H1 (cell line): Measurements from ENCODE around the gene HABP2. TPM values are rescaled to one million over a fixed set of nuclear protein-coding genes. Genes with fewer than 3 reads are reported as not detected.

Source experiments
- CTCF ChIA-PET: fragments of 300-600 bp; sonication (Branson Sonifier 250); formaldehyde crosslinking; loops from one replicate; lab custom pipeline; 2021; ENCODE audit not compliant: partially characterized antibody; lab: Charles Lee
- POLR2A ChIA-PET: fragments of 300-600 bp; sonication (Branson Sonifier 250); formaldehyde crosslinking; loops from one replicate; lab custom pipeline; 2021; ENCODE audit warnings: inconsistent platforms; ENCODE audit not compliant: partially characterized antibody; lab: Charles Lee
- DNase-seq, 2 experiments: peaks; one replicate each; pipeline versions ENCODE4 v3.0.0 to v3.0.0-alpha.2; 2010 to 2022; ENCODE audit warnings: low spot score in 2 of 2, low read depth in 1 of 2, mixed read lengths in 1 of 2
- FAIRE-seq: peaks from 2 replicates; lab custom pipeline; 2011; peaks lifted over from hg19 to GRCh38; lab: Jason Lieb, UNC
- H2AFZ ChIP-seq: 2 replicates; pipeline ENCODE4 v1.8.1; 2012; ENCODE audit warnings: low read length, inconsistent platforms
- H2AK5ac ChIP-seq: 2 replicates; pipeline ENCODE4 v1.6.1; 2013; ENCODE audit warnings: low read depth, low read length
- H2BK120ac ChIP-seq: replicated peaks from 2 replicates; pipeline ENCODE3; 2013; ENCODE audit warnings: low read depth, low read length, inconsistent platforms
- H2BK12ac ChIP-seq: 2 replicates; pipeline ENCODE4 v1.6.1; 2013; ENCODE audit warnings: low read depth, low read length
- H2BK15ac ChIP-seq: 2 replicates; pipeline ENCODE4 v1.6.1; 2013; ENCODE audit warnings: low read length
- H2BK20ac ChIP-seq: 2 replicates; pipeline ENCODE4 v1.6.1; 2013; ENCODE audit warnings: low read length
- H2BK5ac ChIP-seq: 2 replicates; pipeline ENCODE4 v1.6.1; 2013; ENCODE audit warnings: low read depth, low read length
- H3K14ac ChIP-seq: 2 replicates; pipeline ENCODE4 v1.6.1; 2013; ENCODE audit warnings: inconsistent platforms; ENCODE audit not compliant: insufficient read length
- H3K18ac ChIP-seq: 2 replicates; pipeline ENCODE4 v1.6.1; 2013; ENCODE audit warnings: low read length; ENCODE audit errors: extremely low read depth
- H3K23ac ChIP-seq: 2 replicates; pipeline ENCODE4 v1.6.1; 2013; ENCODE audit warnings: inconsistent platforms; ENCODE audit not compliant: insufficient read length
- H3K23me2 ChIP-seq: 2 replicates; pipeline ENCODE4 v1.6.1; 2013; ENCODE audit warnings: low read depth, low read length
- H3K27ac ChIP-seq: 2 replicates; pipeline ENCODE4 v1.6.1; 2011; ENCODE audit warnings: low read depth, low read length, inconsistent platforms
- H3K27me3 ChIP-seq, 4 experiments: replicated peaks in 1 of 4; 1 replicate in 1 of 4; 2 replicates in 3 of 4; pipeline versions ENCODE4 v1.6.1 to v1.8.1; 2011 to 2013; ENCODE audit warnings: low read length in 3 of 4, mild to moderate bottlenecking in 3 of 4, inconsistent platforms in 2 of 4, mixed read lengths in 2 of 4, moderate library complexity in 1 of 4; ENCODE audit not compliant: control insufficient read depth in 3 of 4, insufficient read depth in 3 of 4; ENCODE audit errors: extremely low read depth in 1 of 4
- H3K36me3 ChIP-seq, 4 experiments: 2 replicates each; pipeline versions ENCODE4 v1.6.1 to v1.8.1; 2011 to 2013; ENCODE audit warnings: mild to moderate bottlenecking in 4 of 4, low read length in 3 of 4, moderate library complexity in 2 of 4, control low read depth in 1 of 4, inconsistent platforms in 1 of 4; ENCODE audit not compliant: insufficient read depth in 4 of 4, control insufficient read depth in 2 of 4
- H3K4ac ChIP-seq: replicated peaks from 2 replicates; pipeline ENCODE3; 2013; ENCODE audit warnings: low read length, low read depth, mixed read lengths, inconsistent platforms; ENCODE audit not compliant: insufficient read length
- H3K4me1 ChIP-seq, 4 experiments: replicated peaks in 1 of 4; 1 replicate in 1 of 4; 2 replicates in 3 of 4; pipeline versions ENCODE4 v1.6.1 to v1.8.1; 2011 to 2013; ENCODE audit warnings: low read length in 3 of 4, inconsistent platforms in 2 of 4, mixed read lengths in 1 of 4; ENCODE audit not compliant: insufficient read depth in 4 of 4, control insufficient read depth in 3 of 4
- H3K4me2 ChIP-seq, 2 experiments: 2 replicates each; pipeline versions ENCODE4 v1.6.1 to v1.8.1; 2011 to 2013; ENCODE audit warnings: low read depth in 2 of 2, low read length in 2 of 2, control low read depth in 1 of 2, inconsistent platforms in 1 of 2, mild to moderate bottlenecking in 1 of 2; ENCODE audit not compliant: insufficient read depth in 1 of 2
- H3K4me3 ChIP-seq, 4 experiments: fragments of 200-600, 300-600 bp in 1 of 4; sonication (generic), shearing (Covaris generic), sonication (Bioruptor Twin) in 1 of 4; 2 replicates each; pipeline versions ENCODE4 v1.5.1 to v1.8.1; 2011 to 2016; ENCODE audit warnings: low read length in 4 of 4, low read depth in 3 of 4, control low read depth in 2 of 4, inconsistent platforms in 2 of 4, mild to moderate bottlenecking in 2 of 4, mixed read lengths in 1 of 4, moderate library complexity in 1 of 4; ENCODE audit not compliant: insufficient read depth in 2 of 4; ENCODE audit errors: extremely low read depth in 1 of 4
- H3K56ac ChIP-seq: replicated peaks from 2 replicates; pipeline ENCODE3; 2013; ENCODE audit warnings: low read depth, mild to moderate bottlenecking, mixed read lengths, low read length, inconsistent platforms; ENCODE audit not compliant: insufficient read length
- H3K79me1 ChIP-seq: 2 replicates; pipeline ENCODE4 v1.6.1; 2013; ENCODE audit warnings: low read depth, low read length, control low read depth
- H3K79me2 ChIP-seq, 2 experiments: 2 replicates each; pipeline versions ENCODE4 v1.6.1 to v1.8.1; 2012 to 2013; ENCODE audit warnings: low read length in 2 of 2, mild to moderate bottlenecking in 2 of 2, inconsistent platforms in 1 of 2; ENCODE audit not compliant: insufficient read depth in 2 of 2, control insufficient read depth in 1 of 2
- H3K9ac ChIP-seq, 4 experiments: replicated peaks in 1 of 4; 1 replicate in 1 of 4; 2 replicates in 3 of 4; pipeline versions ENCODE4 v1.6.1 to v1.8.1; 2011 to 2013; ENCODE audit warnings: low read depth in 3 of 4, low read length in 3 of 4, control low read depth in 2 of 4, mild to moderate bottlenecking in 2 of 4, moderate library complexity in 2 of 4, inconsistent platforms in 1 of 4; ENCODE audit errors: extremely low read depth in 1 of 4
- H3K9me3 ChIP-seq, 2 experiments: 2 replicates each; pipeline versions ENCODE4 v1.6.1 to v1.8.1; 2012 to 2013; ENCODE audit warnings: mild to moderate bottlenecking in 2 of 2, moderate library complexity in 2 of 2, control low read depth in 1 of 2, inconsistent platforms in 1 of 2, low read depth in 1 of 2, low read length in 1 of 2, mixed read lengths in 1 of 2; ENCODE audit not compliant: insufficient read depth in 2 of 2
- H4K20me1 ChIP-seq, 2 experiments: replicated peaks in 1 of 2; 2 replicates each; pipeline versions ENCODE3 to v1.8.1; 2011 to 2013; ENCODE audit warnings: inconsistent platforms in 2 of 2, low read length in 2 of 2, mild to moderate bottlenecking in 1 of 2; ENCODE audit not compliant: insufficient read depth in 2 of 2, control insufficient read depth in 1 of 2
- H4K5ac ChIP-seq: 2 replicates; pipeline ENCODE4 v1.6.1; 2013; ENCODE audit warnings: low read length, low read depth, mixed read lengths, inconsistent platforms; ENCODE audit not compliant: insufficient read length
- H4K8ac ChIP-seq: 2 replicates; pipeline ENCODE4 v1.8.0; 2013; ENCODE audit warnings: mild to moderate bottlenecking, moderate library complexity, low read length, inconsistent platforms; ENCODE audit not compliant: insufficient read depth; ENCODE audit errors: extremely low read depth
- H4K91ac ChIP-seq: replicated peaks from 2 replicates; pipeline ENCODE3; 2013; ENCODE audit warnings: low read length, mixed read lengths, inconsistent platforms; ENCODE audit not compliant: insufficient read length
- ATF2 ChIP-seq: IDR thresholded peaks from 2 replicates; pipeline ENCODE4 v1.6.1; 2012; ENCODE audit warnings: low read length, inconsistent platforms
- CTCF ChIP-seq, 3 experiments: IDR thresholded peaks; 1 replicate in 2 of 3; 2 replicates in 1 of 3; pipeline versions ENCODE4 v1.5.1 to v1.6.1; 2011; ENCODE audit warnings: low read length in 3 of 3, mild to moderate bottlenecking in 3 of 3, inconsistent platforms in 2 of 3, low read depth in 1 of 3, moderate library complexity in 1 of 3; ENCODE audit not compliant: insufficient read depth in 1 of 3; ENCODE audit errors: control extremely low read depth in 1 of 3
- EZH2 ChIP-seq: fragments of 200-600 bp; sonication (generic); IDR thresholded peaks from 2 replicates; pipeline ENCODE4 v1.7.1; 2012; ENCODE audit warnings: low read depth, mild to moderate bottlenecking, moderate library complexity, low read length, inconsistent platforms; ENCODE audit not compliant: severe bottlenecking
- GABPA ChIP-seq: IDR thresholded peaks from 2 replicates; pipeline ENCODE4 v1.6.1; 2011; ENCODE audit warnings: mild to moderate bottlenecking, low read length, moderate library complexity, borderline replicate concordance; ENCODE audit not compliant: insufficient read depth
- JUND ChIP-seq: IDR thresholded peaks from 2 replicates; pipeline ENCODE4 v1.6.1; 2011; ENCODE audit warnings: mild to moderate bottlenecking, improper control_type of control experiment, low read length
- MAX ChIP-seq: IDR thresholded peaks from 2 replicates; pipeline ENCODE4 v1.6.1; 2012; ENCODE audit warnings: inconsistent platforms
- RNF2 ChIP-seq: fragments of 200-900, 300-1000 bp; sonication (generic); IDR thresholded peaks from 2 replicates; pipeline ENCODE4 v1.7.1; 2016; ENCODE audit warnings: borderline replicate concordance, low read depth, mild to moderate bottlenecking, antibody characterized with exemption, low read length; ENCODE audit not compliant: poor library complexity, severe bottlenecking; ENCODE audit errors: missing control alignments
- SRF ChIP-seq: IDR thresholded peaks from 2 replicates; pipeline ENCODE4 v1.6.1; 2011; ENCODE audit warnings: mild to moderate bottlenecking, low read depth, low read length, moderate library complexity
- WGBS, 2 experiments: shearing (Covaris generic) in 1 of 2; methylation state at CpG; one replicate each; pipeline versions ENCODE4 v1.1.6 to v1.1.7; 2013 to 2015; ENCODE audit warnings: low lambda C conversion rate in 2 of 2, mixed read lengths in 2 of 2, inconsistent platforms in 1 of 2, low coverage in 1 of 2, missing lambda C conversion rate in 1 of 2; ENCODE audit not compliant: insufficient replicate concordance in 2 of 2, insufficient coverage in 1 of 2, insufficient read length in 1 of 2; ENCODE audit errors: extremely low coverage in 1 of 2, missing lambda C conversion rate in 1 of 2; 5-methylcytosine and 5-hydroxymethylcytosine counted together
- polyA plus RNA-seq, 7 experiments: library from polyadenylated mRNA; depleted of rRNA in 3 of 7; stranded (reverse) in 5 of 7; unstranded in 2 of 7; fragments of >200 nt in 5 of 7; fragments of 200-250 nt in 2 of 7; gene quantifications; 1 replicate in 5 of 7; 2 replicates in 1 of 7; 4 replicates in 1 of 7; pipeline versions ENCODE4 v1.2.1 to v1.2.3, GENCODE V29; 2011 to 2013; ENCODE audit warnings: missing spikeins in 2 of 7, mixed read lengths in 2 of 7
- total RNA-seq: library from RNA; stranded (reverse); fragmentation: NEBNext Ultra II Directional; extraction: Animal tissue kit (Norgen Biotek cat#: 25700); gene quantifications from 2 replicates; pipeline ENCODE4 v1.2.1, GENCODE V29; 2021

Gene HABP2
- total and polyA plus RNA-seq, 2 of the 8 experiments (the other 6 are each of a cell fraction or from before 2014, with no cell fraction given) = not detected

- Histone ChIP-seq H2AK5ac (no peak overlapping the region), H3K4me3 (no peak overlapping the region), H4K8ac (no peak overlapping the region), H4K5ac (no peak overlapping the region), H4K20me1 (no peaks in the 10 kb centered on the region), H2AFZ (no peak overlapping the region), H3K27me3 (peaks cover 0 to 1% (median 0%) of the 10 kb centered on the region in 4 experiments; a peak in 1 of 7 replicates), H3K79me2 (no peaks in the 10 kb centered on the region), H2BK120ac (no peak overlapping the region), H3K4ac (no peak overlapping the region), H3K56ac (no peak overlapping the region), H3K79me1 (no peaks in the 10 kb centered on the region), H3K4me2 (no peak overlapping the region), H3K36me3 (no peaks in the 10 kb centered on the region), H2BK12ac (no peak overlapping the region), H4K91ac (no peak overlapping the region), H3K23ac (no peak overlapping the region), H3K14ac (no peak overlapping the region), H3K23me2 (no peaks in the 10 kb centered on the region; the same call in 1 of the 2 replicates), H3K27ac (no peak overlapping the region), H3K9ac (no peak overlapping the region), H3K9me3 (peaks cover 0 to under 1% of the 10 kb centered on the region in 2 experiments; a peak in 1 of 4 replicates), H3K18ac (no peak overlapping the region), H2BK5ac (no peak overlapping the region), H2BK15ac (no peak overlapping the region), H2BK20ac (no peak overlapping the region), H3K4me1 (no peaks in the 10 kb centered on the region)
- WGBS, 2 experiments = 87% methylated on average over 2 of the region's 2 CpGs; no CpG with 5 or more reads in 1 of the 2 experiments
- FAIRE-seq = no peak
- CTCF ChIA-PET = interaction anchor here (0.7 to 1.3 kb wide), 3 partner anchors 14 to 121 kb away, joined by 3 to 5 read pairs (median 3); no protein-coding TSS in a partner anchor
- POLR2A ChIA-PET = no interaction called here
- DNase-seq = no peak
- no peak for TF ChIP-seq CTCF (IDR thresholded peaks at IDR 0.05; ENCODE audit: control extremely low read depth in 1 of 3, insufficient read depth in 1 of 3, low read depth in 1 of 3, low read length in 3 of 3)
- TF ChIP-seq MAX = no peak
- TF ChIP-seq JUND = no peak
- TF ChIP-seq RNF2 = no peak
- TF ChIP-seq EZH2 = no peak
- TF ChIP-seq GABPA = no peak
- TF ChIP-seq ATF2 = no peak
- no peak for TF ChIP-seq SRF
Measured at GRCh38 chr10:113506476-113506875, 46.4 kb upstream of the HABP2 start.
